ENCODE measurements around the gene LARGE1. TPM values are rescaled to one million over a fixed set of nuclear protein-coding genes. Genes with fewer than 3 reads are reported as not detected.

Gene LARGE1
- total and polyA plus RNA-seq, 10 donors = 1.9 to 35.8 (median 22.8) TPM

GRCh38 chr22:33837826-33838225, 82.5 kb downstream of the LARGE1 start:
- 17 to 37% (median 29%) methylated on average over 4 of the region's 4 CpGs for WGBS, 5 donors
- peak overlapping the region in 1 of 8 donors; percentile 27 for H3K27ac ChIP-seq
- no peak for TF ChIP-seq POLR2A (IDR thresholded peaks at IDR 0.05)
- TF ChIP-seq POLR2AphosphoS5 (IDR thresholded peaks at IDR 0.05) = no peak
- TF ChIP-seq, protein P1, sequence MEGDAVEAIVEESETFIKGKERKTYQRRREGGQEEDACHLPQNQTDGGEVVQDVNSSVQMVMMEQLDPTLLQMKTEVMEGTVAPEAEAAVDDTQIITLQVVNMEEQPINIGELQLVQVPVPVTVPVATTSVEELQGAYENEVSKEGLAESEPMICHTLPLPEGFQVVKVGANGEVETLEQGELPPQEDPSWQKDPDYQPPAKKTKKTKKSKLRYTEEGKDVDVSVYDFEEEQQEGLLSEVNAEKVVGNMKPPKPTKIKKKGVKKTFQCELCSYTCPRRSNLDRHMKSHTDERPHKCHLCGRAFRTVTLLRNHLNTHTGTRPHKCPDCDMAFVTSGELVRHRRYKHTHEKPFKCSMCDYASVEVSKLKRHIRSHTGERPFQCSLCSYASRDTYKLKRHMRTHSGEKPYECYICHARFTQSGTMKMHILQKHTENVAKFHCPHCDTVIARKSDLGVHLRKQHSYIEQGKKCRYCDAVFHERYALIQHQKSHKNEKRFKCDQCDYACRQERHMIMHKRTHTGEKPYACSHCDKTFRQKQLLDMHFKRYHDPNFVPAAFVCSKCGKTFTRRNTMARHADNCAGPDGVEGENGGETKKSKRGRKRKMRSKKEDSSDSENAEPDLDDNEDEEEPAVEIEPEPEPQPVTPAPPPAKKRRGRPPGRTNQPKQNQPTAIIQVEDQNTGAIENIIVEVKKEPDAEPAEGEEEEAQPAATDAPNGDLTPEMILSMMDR (IDR thresholded peaks at IDR 0.05 in 8 of 11, conservative IDR thresholded peaks at IDR 0.05 in 3 of 11) = no peak
- H3K27me3 ChIP-seq (replicated peaks in 1 of 7) = no peaks in the 10 kb centered on the region
- H3K36me3 ChIP-seq = no peaks in the 10 kb centered on the region
- peaks cover 0 to 15% (median 4%) of the 10 kb centered on the region in 6 donors for H3K4me1 ChIP-seq
- intact Hi-C loops (cut with DNase I; ENCODE audit: low total_unique reads) = no loop called here
- no peaks in the 10 kb centered on the region for H3K9me3 ChIP-seq
- H3K4me3 ChIP-seq = no peak overlapping the region
- DNase-seq = no peak

- Histone ChIP-seq H3K4me1 (peaks cover 0 to 22% (median 8%) of the 10 kb centered on the region in 6 donors), H3K36me3 (no peaks in the 10 kb centered on the region), H3K27me3 (replicated peaks in 1 of 7) (no peaks in the 10 kb centered on the region), H3K4me3 (no peak overlapping the region), H3K27ac (no peak overlapping the region), H3K9me3 (no peaks in the 10 kb centered on the region)
- 73 to 89% (median 85%) methylated on average over 5 of the region's 5 CpGs for WGBS, 5 donors
- TF ChIP-seq POLR2AphosphoS5 (IDR thresholded peaks at IDR 0.05) (no peak), POLR2A (IDR thresholded peaks at IDR 0.05) (no peak)
- TF ChIP-seq, protein P1 (IDR thresholded peaks at IDR 0.05 in 8 of 11, conservative IDR thresholded peaks at IDR 0.05 in 3 of 11) = no peak
- DNase-seq = no peak
- intact Hi-C loops (cut with DNase I; ENCODE audit: low total_unique reads) = no loop called here
Observed at GRCh38 chr22:33835265-33835664, 85.0 kb downstream of the LARGE1 start.

DNA sequence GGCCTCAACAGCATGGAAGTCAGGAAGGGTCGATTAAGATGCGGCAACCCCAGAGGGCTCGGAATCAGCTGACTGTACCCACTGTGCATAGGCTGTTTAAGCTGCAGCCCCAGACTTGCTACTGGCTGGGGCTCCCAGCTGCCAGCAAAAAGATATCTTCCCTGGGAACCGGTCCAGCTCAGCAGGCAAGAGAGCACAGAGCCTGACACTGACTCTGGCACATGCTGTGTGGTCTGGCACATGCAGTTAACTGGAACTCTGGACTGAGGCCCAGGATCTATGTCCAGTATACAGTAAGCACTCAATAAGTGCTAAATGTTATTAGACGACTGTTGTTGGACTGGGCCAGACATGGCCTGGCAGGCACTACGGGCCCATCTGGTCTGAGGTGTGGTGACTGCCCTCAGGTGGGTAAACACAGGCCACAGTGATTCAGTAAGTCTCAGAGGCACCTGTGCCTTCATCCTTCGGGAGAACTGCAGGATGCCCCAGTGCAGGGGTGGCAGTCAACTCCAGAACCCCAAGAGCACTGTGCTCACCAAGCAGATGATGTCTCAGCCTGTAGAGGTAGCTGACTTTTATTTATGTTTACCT, 87.6 kb downstream of the LARGE1 start:
- no peaks in the 10 kb centered on the region for H3K36me3 ChIP-seq
- intact Hi-C loops (cut with DNase I; ENCODE audit: low total_unique reads) = no loop called here
- DNase-seq = no peak
- peaks cover 0 to 12% (median 4%) of the 10 kb centered on the region in 6 donors for H3K4me1 ChIP-seq
- H3K27ac ChIP-seq = no peak overlapping the region
- H3K9me3 ChIP-seq = no peaks in the 10 kb centered on the region
- H3K4me3 ChIP-seq = no peak overlapping the region
- 68 to 81% (median 74%) methylated on average over 6 to 7 of the region's 7 CpGs for WGBS, 5 donors
- TF ChIP-seq POLR2AphosphoS5 (IDR thresholded peaks at IDR 0.05) (no peak), POLR2A (IDR thresholded peaks at IDR 0.05) (no peak)
- TF ChIP-seq, protein P1 (IDR thresholded peaks at IDR 0.05 in 8 of 11, conservative IDR thresholded peaks at IDR 0.05 in 3 of 11) = no peak
- H3K27me3 ChIP-seq (replicated peaks in 1 of 7) = no peaks in the 10 kb centered on the region

- WGBS, 5 donors = 68 to 81% (median 77%) methylated on average over 5 of the region's 5 CpGs
- intact Hi-C loops (cut with DNase I; ENCODE audit: low total_unique reads) = no loop called here
- Histone ChIP-seq H3K36me3 (no peaks in the 10 kb centered on the region), H3K27me3 (replicated peaks in 1 of 7) (no peaks in the 10 kb centered on the region), H3K27ac (no peak overlapping the region), H3K4me1 (peaks cover 0 to 8% (median 3%) of the 10 kb centered on the region in 6 donors), H3K9me3 (no peaks in the 10 kb centered on the region), H3K4me3 (no peak overlapping the region)
- no peak for DNase-seq
- no peak for TF ChIP-seq POLR2A (IDR thresholded peaks at IDR 0.05)
- TF ChIP-seq POLR2AphosphoS5 (IDR thresholded peaks at IDR 0.05) = no peak
- TF ChIP-seq, protein P1 (IDR thresholded peaks at IDR 0.05 in 8 of 11, conservative IDR thresholded peaks at IDR 0.05 in 3 of 11) = no peak
Observed at GRCh38 chr22:33831651-33832050, 88.6 kb downstream of the LARGE1 start.
